ENCODE results near the gene INHBE. TPM values are rescaled to one million over a fixed set of nuclear protein-coding genes. Genes with fewer than 3 reads are reported as not detected.
A peak's percentile ranks its signal among the peaks of the same experiment; 100 is the strongest.

The INHBE gene
- total RNA-seq, 4 donors from 2014 or later = 1.5 to 2.2 TPM; not detected in 2

- TF ChIP-seq, protein P1, sequence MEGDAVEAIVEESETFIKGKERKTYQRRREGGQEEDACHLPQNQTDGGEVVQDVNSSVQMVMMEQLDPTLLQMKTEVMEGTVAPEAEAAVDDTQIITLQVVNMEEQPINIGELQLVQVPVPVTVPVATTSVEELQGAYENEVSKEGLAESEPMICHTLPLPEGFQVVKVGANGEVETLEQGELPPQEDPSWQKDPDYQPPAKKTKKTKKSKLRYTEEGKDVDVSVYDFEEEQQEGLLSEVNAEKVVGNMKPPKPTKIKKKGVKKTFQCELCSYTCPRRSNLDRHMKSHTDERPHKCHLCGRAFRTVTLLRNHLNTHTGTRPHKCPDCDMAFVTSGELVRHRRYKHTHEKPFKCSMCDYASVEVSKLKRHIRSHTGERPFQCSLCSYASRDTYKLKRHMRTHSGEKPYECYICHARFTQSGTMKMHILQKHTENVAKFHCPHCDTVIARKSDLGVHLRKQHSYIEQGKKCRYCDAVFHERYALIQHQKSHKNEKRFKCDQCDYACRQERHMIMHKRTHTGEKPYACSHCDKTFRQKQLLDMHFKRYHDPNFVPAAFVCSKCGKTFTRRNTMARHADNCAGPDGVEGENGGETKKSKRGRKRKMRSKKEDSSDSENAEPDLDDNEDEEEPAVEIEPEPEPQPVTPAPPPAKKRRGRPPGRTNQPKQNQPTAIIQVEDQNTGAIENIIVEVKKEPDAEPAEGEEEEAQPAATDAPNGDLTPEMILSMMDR (IDR thresholded peaks at IDR 0.05 in 4 of 5, conservative IDR thresholded peaks at IDR 0.05 in 1 of 5) = no peak
- TF ChIP-seq POLR2A (IDR thresholded peaks at IDR 0.05) = no peak
- Histone ChIP-seq H3K27me3 (no peaks in the 10 kb centered on the region), H3K27ac (no peak overlapping the region), H3K4me3 (no peak overlapping the region), H3K9me3 (no peaks in the 10 kb centered on the region), H3K4me1 (peaks cover 0 to 4% of the 10 kb centered on the region in 2 donors), H3K36me3 (no peaks in the 10 kb centered on the region)
- intact Hi-C loops (cut with DNase I; ENCODE audit: low total_unique reads) = no loop called here
- no peak for ATAC-seq
- DNase-seq = no peak
- in situ Hi-C loops (cut with MboI; ENCODE audit: low sequenced_read_pairs in 4 of 4) = no loop called here
Measured at GRCh38 chr12:57483466-57483865, 28.4 kb downstream of the INHBE start.

DNA sequence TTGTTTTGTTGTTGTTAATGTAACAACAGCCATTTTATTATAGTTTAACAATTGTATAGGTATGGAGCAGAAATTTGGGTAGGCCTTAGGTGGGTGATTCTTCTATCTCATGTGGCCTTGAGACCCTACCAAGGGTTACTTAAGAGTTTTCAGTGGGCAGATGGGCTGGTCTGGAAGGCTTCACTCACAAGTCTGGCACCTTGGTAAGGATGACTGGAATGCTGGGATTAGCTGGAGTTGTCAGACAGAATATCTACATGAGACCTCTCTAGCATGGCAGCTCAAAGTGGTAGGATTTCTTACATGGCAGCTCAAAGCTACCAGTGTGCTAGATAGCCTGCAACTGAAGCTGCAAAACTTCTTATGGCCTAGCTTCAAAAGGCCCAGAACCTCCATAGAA lies 30.6 kb downstream of the INHBE start:
- in situ Hi-C loops (cut with MboI; ENCODE audit: low sequenced_read_pairs in 4 of 4) (no loop called here), intact Hi-C loops (cut with DNase I; ENCODE audit: low total_unique reads) (no loop called here)

GRCh38 chr12:57487055-57487596 lies 32.0 kb downstream of the INHBE start:
- in situ Hi-C loops (cut with MboI; ENCODE audit: low sequenced_read_pairs in 4 of 4) = no loop called here
- TF ChIP-seq POLR2A (IDR thresholded peaks at IDR 0.05) = no peak
- TF ChIP-seq, protein P1 (IDR thresholded peaks at IDR 0.05 in 4 of 5, conservative IDR thresholded peaks at IDR 0.05 in 1 of 5) = no peak
- DNase-seq = no peak
- intact Hi-C loops (cut with DNase I; ENCODE audit: low total_unique reads) = no loop called here
- no peak for ATAC-seq
- H3K9me3 ChIP-seq = no peaks in the 10 kb centered on the region
- peak overlapping the region; percentile 74 to 95 (median 76) for H3K4me3 ChIP-seq
- H3K27ac ChIP-seq = peak overlapping the region; percentile 83 to 86 (median 84)
- H3K4me1 ChIP-seq = peaks cover 10 to 13% of the 10 kb centered on the region in 2 donors
- H3K27me3 ChIP-seq = no peaks in the 10 kb centered on the region
- peaks cover 0 to 29% of the 10 kb centered on the region in 2 donors for H3K36me3 ChIP-seq

More for the DNA sequence above, 30.6 kb downstream of the INHBE start:
- no peak overlapping the region for H3K27ac ChIP-seq
- H3K9me3 ChIP-seq = no peaks in the 10 kb centered on the region
- H3K27me3 ChIP-seq = no peaks in the 10 kb centered on the region
- H3K4me1 ChIP-seq = peaks cover 10 to 13% of the 10 kb centered on the region in 2 donors
- TF ChIP-seq, protein P1 (IDR thresholded peaks at IDR 0.05 in 4 of 5, conservative IDR thresholded peaks at IDR 0.05 in 1 of 5) = no peak
- TF ChIP-seq POLR2A (IDR thresholded peaks at IDR 0.05) = no peak
- ATAC-seq (no peak), DNase-seq (no peak)
- H3K4me3 ChIP-seq = no peak overlapping the region
- peaks cover 0 to 17% of the 10 kb centered on the region in 2 donors for H3K36me3 ChIP-seq

DNA sequence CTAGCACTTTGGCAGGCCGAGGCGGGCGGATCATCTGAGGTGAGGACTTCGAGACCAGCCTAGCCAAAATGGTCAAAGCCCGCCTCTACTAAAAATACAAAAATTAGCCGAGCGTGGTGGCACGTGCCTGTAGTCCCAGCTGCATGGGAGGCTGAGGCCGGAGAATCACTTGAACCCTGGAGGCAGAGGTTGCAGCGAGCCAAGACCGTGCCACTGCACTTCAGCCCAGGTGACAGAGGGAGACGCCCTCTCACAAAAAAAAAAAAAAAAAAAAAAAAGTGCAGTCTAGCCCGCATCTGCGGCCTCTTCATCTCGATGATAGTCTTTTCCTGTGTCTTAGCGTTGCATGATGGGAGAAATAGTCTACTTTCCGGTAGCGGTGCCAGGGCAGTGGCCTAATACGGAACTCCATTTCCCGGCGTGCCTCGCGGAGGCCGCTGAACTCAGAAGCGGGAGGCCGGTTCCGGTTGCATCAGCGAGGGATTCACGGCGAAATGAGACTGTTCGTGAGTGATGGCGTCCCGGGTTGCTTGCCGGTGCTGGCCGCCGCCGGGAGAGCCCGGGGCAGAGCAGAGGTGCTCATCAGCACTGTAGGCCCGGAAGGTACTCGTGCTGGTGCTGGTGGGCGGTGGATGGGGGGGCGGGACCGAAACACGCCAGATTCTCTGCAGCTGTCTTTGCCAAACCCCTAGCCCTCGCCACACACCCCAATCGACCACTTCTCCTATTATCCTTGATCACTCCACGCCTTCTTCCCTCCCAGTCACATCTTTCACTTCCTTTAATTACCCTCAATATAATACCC lies 32.7 kb downstream of the INHBE start, which contains the start of gene MARS1:
Gene MARS1, plus strand, starts transcription at position 472 of the 805 bp plus-strand sequence. Its CDS starts 23 bp downstream, at position 495.
- H3K4me3 ChIP-seq = peak within 1 kb of the TSS; percentile 74 to 95 (median 76)
- DNase-seq = peak; percentile 94 to 96
- H3K27ac ChIP-seq = peak within 1 kb of the TSS; percentile 83 to 86 (median 84)
- ATAC-seq = peak; percentile 100
- in situ Hi-C loops (cut with MboI; ENCODE audit: low sequenced_read_pairs in 4 of 4) (no loop called here), intact Hi-C loops (cut with DNase I; ENCODE audit: low total_unique reads) (loop anchor here (1.0 to 2.0 kb wide), 2 partner anchors 33 to 59 kb away; partner anchors contain the start of genes DCTN2 and DDIT3)
- peaks cover 0 to 35% of the 10 kb centered on the region in 2 donors for H3K36me3 ChIP-seq
- H3K27me3 ChIP-seq = no peaks in the 10 kb centered on the region
- H3K9me3 ChIP-seq = no peaks in the 10 kb centered on the region
- TF ChIP-seq POLR2A (IDR thresholded peaks at IDR 0.05) = peak; percentile 47 to 73
- TF ChIP-seq, protein P1 (IDR thresholded peaks at IDR 0.05 in 4 of 5, conservative IDR thresholded peaks at IDR 0.05 in 1 of 5) = no peak
- peaks cover 10 to 13% of the 10 kb centered on the region in 2 donors for H3K4me1 ChIP-seq

Measured in gastrocnemius medialis (tissue), 4 donors.